ENCODE data around the gene SOBP.

DNA sequence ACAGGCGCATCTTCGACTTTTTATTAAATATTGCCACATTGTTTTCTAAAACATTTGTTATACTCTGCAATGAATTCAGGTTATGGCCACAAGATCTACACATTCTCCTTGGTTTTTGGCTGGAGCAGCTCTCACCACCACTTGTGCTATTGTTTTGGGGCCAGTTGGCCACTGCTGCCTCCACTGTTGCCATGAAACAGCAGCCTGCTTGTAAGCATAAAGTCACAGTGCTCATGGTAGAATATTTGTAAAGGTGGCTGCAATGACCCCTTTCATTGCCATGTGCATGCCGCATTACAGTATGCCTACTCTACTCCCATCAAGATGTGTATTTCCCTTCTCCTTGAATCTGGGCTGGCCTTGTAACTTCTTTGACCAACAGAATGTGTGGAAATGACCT, 192.8 kb downstream of the SOBP start:
- TF ChIP-seq CTCF (conservative IDR thresholded peaks at IDR 0.05) (no peak), EZH2 (IDR thresholded peaks at IDR 0.05; ENCODE audit: low read depth) (no peak)

Measured in PC-9 (cell line).